Tibial nerve (tissue), 4 donors: Measurements from ENCODE around the gene CMIP. TPM values are rescaled to one million over a fixed set of nuclear protein-coding genes. Genes with fewer than 3 reads are reported as not detected.

Source experiments
- DNase-seq, 2 donors: peaks; one replicate each; pipeline ENCODE4 v3.0.0-alpha.2; 2019; ENCODE audit warnings: low spot score in 2 of 2
- H3K27ac ChIP-seq, 4 donors: fragments of 200-600 bp; sonication (generic) in 3 of 4; one replicate each; pipeline ENCODE4 v1.5.1; 2017 to 2019; ENCODE audit warnings: mild to moderate bottlenecking in 1 of 4
- H3K27me3 ChIP-seq, 2 donors: fragments of 200-600 bp; sonication (generic) in 1 of 2; one replicate each; pipeline versions ENCODE4 v1.5.1 to v1.6.0; 2017 to 2019
- H3K36me3 ChIP-seq, 3 donors: fragments of 200-600 bp; sonication (generic); one replicate each; pipeline ENCODE4 v1.5.1; 2018 to 2019
- H3K4me1 ChIP-seq, 4 donors: fragments of 200-600 bp; sonication (generic) in 3 of 4; one replicate each; pipeline ENCODE4 v1.5.1; 2017 to 2019
- H3K4me3 ChIP-seq, 4 donors: fragments of 200-600 bp; sonication (generic) in 3 of 4; one replicate each; pipeline ENCODE4 v1.5.1; 2017 to 2019; ENCODE audit warnings: mild to moderate bottlenecking in 1 of 4, moderate library complexity in 1 of 4
- H3K9me3 ChIP-seq, 4 donors: fragments of 200-600 bp; sonication (generic) in 3 of 4; one replicate each; pipeline ENCODE4 v1.5.1; 2017 to 2019
- EP300 ChIP-seq, 2 donors: sonication (generic); formaldehyde crosslinking; IDR thresholded peaks; one replicate each; pipeline ENCODE4 v1.6.1; 2017; ENCODE audit warnings: antibody characterized with exemption in 2 of 2, mild to moderate bottlenecking in 1 of 2
- POLR2A ChIP-seq, 2 donors: fragments of 450-650 bp; IDR thresholded peaks; one replicate each; pipeline ENCODE4 v1.6.1; 2017; ENCODE audit warnings: antibody characterized with exemption in 2 of 2, mild to moderate bottlenecking in 2 of 2, moderate library complexity in 2 of 2
- WGBS, 2 donors: methylation state at CpG; one replicate each; pipeline ENCODE4 v1.1.5; 2018; 5-methylcytosine and 5-hydroxymethylcytosine counted together
- total RNA-seq, 4 donors: library from RNA; depleted of rRNA; stranded (reverse); fragments of >200 nt; gene quantifications; one replicate each; pipeline ENCODE4 v1.1.0, GENCODE V29; 2016
- TF ChIP-seq, protein P1 (sequence below), 5 experiments: fragments of 200-600 bp in 3 of 5; fragments of 450-650 bp in 2 of 5; sonication (generic) in 3 of 5; IDR thresholded peaks; one replicate each; pipeline ENCODE4 v1.5.1; 2016 to 2019; ENCODE audit warnings: antibody characterized with exemption in 5 of 5, mild to moderate bottlenecking in 3 of 5, moderate library complexity in 2 of 5

Gene CMIP
- total RNA-seq, 4 donors from 2014 or later, result 28.2 to 48.8 (median 31.8) TPM

DNA sequence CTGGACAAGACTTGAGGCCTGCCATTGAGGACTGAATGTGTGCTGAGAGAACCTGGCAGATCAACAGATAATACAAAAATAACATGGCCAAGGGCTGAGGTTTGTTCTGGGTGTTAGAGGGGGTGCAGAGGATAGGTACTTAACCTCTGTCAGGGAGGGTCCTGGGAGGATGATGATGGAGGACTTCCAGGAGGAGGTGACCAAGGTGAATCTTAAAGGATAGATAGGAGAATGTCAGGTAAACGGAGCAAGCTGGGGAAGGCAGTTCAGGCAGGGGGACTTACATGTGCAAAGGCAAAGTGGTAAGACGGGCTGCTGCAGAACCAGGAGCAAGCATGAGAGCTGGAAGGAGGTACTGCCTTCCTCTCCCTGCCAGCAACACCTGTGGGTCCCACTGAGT, 214.6 kb downstream of the CMIP start:
- WGBS, 2 donors, result 94 to 95% methylated on average over 2 of the region's 2 CpGs

DNA sequence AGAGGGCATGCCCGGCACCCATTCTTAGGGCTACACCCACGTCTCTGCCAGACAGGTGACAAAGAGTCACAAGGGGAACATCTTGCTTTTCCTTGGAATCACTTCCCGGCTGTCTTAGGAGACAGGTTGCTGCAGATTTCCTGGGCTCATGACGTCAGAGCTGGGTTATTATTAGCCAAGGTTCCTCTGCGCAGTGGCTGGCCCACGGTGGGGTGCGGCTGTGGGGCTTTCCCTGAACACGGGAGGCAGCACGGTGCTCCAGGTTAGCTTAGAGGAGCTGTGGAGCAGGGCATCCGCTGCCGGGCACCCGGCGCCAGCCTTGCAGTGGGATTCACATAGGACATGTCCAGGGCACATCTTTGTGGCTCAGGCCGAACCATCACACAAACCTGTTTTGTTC, 216.5 kb downstream of the CMIP start:
- no peak overlapping the region for H3K27ac ChIP-seq
- H3K9me3 ChIP-seq, result no peaks in the 10 kb centered on the region
- H3K27me3 ChIP-seq, result no peaks in the 10 kb centered on the region
- peaks cover 0 to 16% (median 0%) of the 10 kb centered on the region in 4 donors for H3K4me1 ChIP-seq
- WGBS, 2 donors, result 87 to 91% methylated on average over 14 of the region's 14 CpGs
- DNase-seq, result no peak
- TF ChIP-seq, protein P1, sequence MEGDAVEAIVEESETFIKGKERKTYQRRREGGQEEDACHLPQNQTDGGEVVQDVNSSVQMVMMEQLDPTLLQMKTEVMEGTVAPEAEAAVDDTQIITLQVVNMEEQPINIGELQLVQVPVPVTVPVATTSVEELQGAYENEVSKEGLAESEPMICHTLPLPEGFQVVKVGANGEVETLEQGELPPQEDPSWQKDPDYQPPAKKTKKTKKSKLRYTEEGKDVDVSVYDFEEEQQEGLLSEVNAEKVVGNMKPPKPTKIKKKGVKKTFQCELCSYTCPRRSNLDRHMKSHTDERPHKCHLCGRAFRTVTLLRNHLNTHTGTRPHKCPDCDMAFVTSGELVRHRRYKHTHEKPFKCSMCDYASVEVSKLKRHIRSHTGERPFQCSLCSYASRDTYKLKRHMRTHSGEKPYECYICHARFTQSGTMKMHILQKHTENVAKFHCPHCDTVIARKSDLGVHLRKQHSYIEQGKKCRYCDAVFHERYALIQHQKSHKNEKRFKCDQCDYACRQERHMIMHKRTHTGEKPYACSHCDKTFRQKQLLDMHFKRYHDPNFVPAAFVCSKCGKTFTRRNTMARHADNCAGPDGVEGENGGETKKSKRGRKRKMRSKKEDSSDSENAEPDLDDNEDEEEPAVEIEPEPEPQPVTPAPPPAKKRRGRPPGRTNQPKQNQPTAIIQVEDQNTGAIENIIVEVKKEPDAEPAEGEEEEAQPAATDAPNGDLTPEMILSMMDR (IDR thresholded peaks at IDR 0.05), result no peak
- TF ChIP-seq POLR2A (IDR thresholded peaks at IDR 0.05) (no peak), EP300 (IDR thresholded peaks at IDR 0.05) (no peak)
- H3K4me3 ChIP-seq, result no peak overlapping the region
- peaks cover 0 to 78% (median 4%) of the 10 kb centered on the region in 3 donors for H3K36me3 ChIP-seq

More for the DNA sequence above, 214.6 kb downstream of the CMIP start:
- DNase-seq, result no peak
- Histone ChIP-seq H3K27me3 (no peaks in the 10 kb centered on the region), H3K27ac (no peak overlapping the region), H3K4me1 (peaks cover 0 to 19% (median 0%) of the 10 kb centered on the region in 4 donors), H3K36me3 (peaks cover 0 to 70% (median 4%) of the 10 kb centered on the region in 3 donors), H3K9me3 (no peaks in the 10 kb centered on the region), H3K4me3 (no peak overlapping the region)
- TF ChIP-seq POLR2A (IDR thresholded peaks at IDR 0.05), result no peak
- TF ChIP-seq, protein P1 (IDR thresholded peaks at IDR 0.05), result no peak
- no peak for TF ChIP-seq EP300 (IDR thresholded peaks at IDR 0.05)

DNA sequence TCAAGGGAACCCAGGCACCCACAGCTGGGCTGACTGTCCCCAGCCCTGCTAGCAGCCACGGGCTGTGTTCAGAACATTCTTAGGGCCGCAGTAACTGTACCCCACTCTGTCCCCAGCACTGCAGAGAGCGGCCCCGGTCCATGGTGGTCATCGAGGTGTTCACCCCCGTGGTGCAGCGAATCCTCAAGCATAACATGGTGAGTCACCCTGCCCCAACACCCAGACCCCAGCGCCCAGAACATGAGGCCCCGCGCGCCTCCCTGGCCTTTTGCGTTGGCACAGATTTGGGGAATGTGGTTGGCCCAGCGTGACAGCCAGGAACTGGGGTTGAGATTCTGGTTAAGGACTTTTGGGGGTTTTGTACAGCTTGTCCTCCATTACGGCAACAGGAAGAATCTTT, 219.5 kb downstream of the CMIP start:
- H3K9me3 ChIP-seq, result no peaks in the 10 kb centered on the region
- no peaks in the 10 kb centered on the region for H3K27me3 ChIP-seq
- peaks cover 0 to 33% (median 0%) of the 10 kb centered on the region in 4 donors for H3K4me1 ChIP-seq
- H3K36me3 ChIP-seq, result peaks cover 0 to 68% (median 0%) of the 10 kb centered on the region in 3 donors
- no peak overlapping the region for H3K27ac ChIP-seq
- WGBS, 2 donors, result 95 to 98% methylated on average over 12 to 14 of the region's 14 CpGs
- DNase-seq, result no peak
- TF ChIP-seq POLR2A (IDR thresholded peaks at IDR 0.05), result no peak
- TF ChIP-seq EP300 (IDR thresholded peaks at IDR 0.05), result no peak
- TF ChIP-seq, protein P1 (IDR thresholded peaks at IDR 0.05), result no peak
- H3K4me3 ChIP-seq, result no peak overlapping the region

DNA sequence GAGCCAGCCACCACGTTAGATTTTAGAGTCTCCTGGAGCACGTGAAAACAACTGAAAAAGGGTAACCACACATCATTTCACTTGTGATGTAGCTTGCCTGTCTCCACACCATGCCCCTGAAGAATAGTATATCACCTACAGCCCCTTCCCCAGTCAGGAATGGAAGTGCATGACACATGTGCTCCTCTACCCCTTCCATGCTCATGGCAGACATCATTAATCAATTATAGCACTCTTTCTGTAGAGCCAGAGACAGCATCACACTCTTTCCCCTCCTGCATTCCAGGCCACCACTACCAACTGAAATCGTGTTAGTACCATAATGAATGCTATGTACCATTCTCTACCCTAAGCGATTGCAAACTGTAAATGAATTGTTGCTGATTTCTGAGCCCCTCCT, 221.0 kb downstream of the CMIP start:
- no peaks in the 10 kb centered on the region for H3K27me3 ChIP-seq
- H3K27ac ChIP-seq, result no peak overlapping the region
- no peak for DNase-seq
- TF ChIP-seq POLR2A (IDR thresholded peaks at IDR 0.05) (no peak), EP300 (IDR thresholded peaks at IDR 0.05) (no peak)
- H3K36me3 ChIP-seq, result peaks cover 0 to 70% (median 8%) of the 10 kb centered on the region in 3 donors
- H3K9me3 ChIP-seq, result no peaks in the 10 kb centered on the region
- H3K4me1 ChIP-seq, result peaks cover 0 to 33% (median 0%) of the 10 kb centered on the region in 4 donors
- no peak overlapping the region for H3K4me3 ChIP-seq
- WGBS, 2 donors, result 67 to 83% methylated on average over 3 to 4 of the region's 4 CpGs

DNA sequence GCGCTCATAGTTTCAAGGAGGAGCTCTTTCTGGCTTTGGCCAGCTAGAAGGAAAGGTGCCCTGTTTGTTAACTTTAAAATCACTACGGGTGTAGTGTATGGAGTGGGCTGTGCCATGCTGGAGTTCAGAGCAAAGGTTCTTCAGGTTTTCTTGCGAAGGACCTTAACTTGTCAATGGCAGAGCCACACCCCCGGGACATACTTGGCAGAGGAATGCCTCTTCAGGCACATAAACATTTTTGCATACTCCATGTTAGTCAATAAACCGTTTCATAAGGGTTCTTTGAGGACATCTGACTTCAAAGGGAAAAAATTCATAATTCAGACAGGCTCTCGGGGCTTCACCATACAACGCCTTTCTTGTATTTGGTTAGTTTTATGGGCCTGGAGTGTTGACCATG, 221.5 kb downstream of the CMIP start:
- Histone ChIP-seq H3K27me3 (no peaks in the 10 kb centered on the region), H3K27ac (peak overlapping the region in 1 of 4 donors; percentile 51), H3K4me1 (peaks cover 0 to 33% (median 0%) of the 10 kb centered on the region in 4 donors), H3K9me3 (no peaks in the 10 kb centered on the region), H3K36me3 (peaks cover 0 to 70% (median 8%) of the 10 kb centered on the region in 3 donors), H3K4me3 (no peak overlapping the region)
- WGBS, 2 donors, result 60 to 65% methylated on average over 7 of the region's 7 CpGs
- DNase-seq, result no peak
- TF ChIP-seq POLR2A (IDR thresholded peaks at IDR 0.05), result no peak
- TF ChIP-seq, protein P1 (IDR thresholded peaks at IDR 0.05), result no peak
- no peak for TF ChIP-seq EP300 (IDR thresholded peaks at IDR 0.05)
